Ovary (tissue), 3 donors: ENCODE results near the gene RUNX2.

Experiments used
- CTCF ChIP-seq, 3 donors: fragments of 450-650 bp in 2 of 3; fragments of 200-600 bp in 1 of 3; IDR thresholded peaks; one replicate each; pipeline versions ENCODE4 v1.5.1 to v1.8.0; 2016 to 2022; ENCODE audit warnings: antibody characterized with exemption in 3 of 3, mild to moderate bottlenecking in 1 of 3
- EP300 ChIP-seq: sonication (generic); formaldehyde crosslinking; IDR thresholded peaks from one replicate; pipeline ENCODE4 v1.6.1; 2017; ENCODE audit warnings: antibody characterized with exemption
- donor health status: DM: no; HTN: no; CAD: no.

- TF ChIP-seq CTCF (IDR thresholded peaks at IDR 0.05) (no peak), EP300 (no peak)
Measured at GRCh38 chr6:45574014-45574461, 245.9 kb downstream of the RUNX2 start.
